ENCODE data around the gene MLLT1. TPM values are rescaled to one million over a fixed set of nuclear protein-coding genes. Genes with fewer than 3 reads are reported as not detected.

MLLT1 gene
- total and polyA plus RNA-seq, 7 donors: 9.9 to 25.5 (median 16.3) TPM

- no peaks in the 10 kb centered on the region for H3K27me3 ChIP-seq
- TF ChIP-seq POLR2AphosphoS5 (IDR thresholded peaks at IDR 0.05): no peak
- TF ChIP-seq EP300 (IDR thresholded peaks at IDR 0.05): no peak
- no peak for TF ChIP-seq CTCF (IDR thresholded peaks at IDR 0.05)
- TF ChIP-seq POLR2A (IDR thresholded peaks at IDR 0.05): no peak
- H3K4me3 ChIP-seq: no peak overlapping the region
- peak overlapping the region in 3 of 4 donors; percentile 25 to 33 (median 28) for H3K27ac ChIP-seq
- peaks cover 0 to 69% (median 52%) of the 10 kb centered on the region in 4 donors for H3K4me1 ChIP-seq
- WGBS, 2 donors: 83 to 90% methylated on average over 10 of the region's 10 CpGs
- intact Hi-C loops (cut with DNase I): no loop called here
- no peaks in the 10 kb centered on the region for H3K9me3 ChIP-seq
- no peaks in the 10 kb centered on the region for H3K36me3 ChIP-seq
- DNase-seq: no peak
These were observed 37.1 kb downstream of the MLLT1 start for GRCh38 chr19:6242677-6243076.

- Histone ChIP-seq H3K4me1 (peaks cover 0 to 68% (median 56%) of the 10 kb centered on the region in 4 donors), H3K27ac (peak overlapping the region; percentile 17 to 49 (median 38)), H3K27me3 (no peaks in the 10 kb centered on the region), H3K9me3 (no peaks in the 10 kb centered on the region), H3K36me3 (no peaks in the 10 kb centered on the region), H3K4me3 (no peak overlapping the region)
- WGBS, 2 donors: 78 to 87% methylated on average over 25 of the region's 25 CpGs
- intact Hi-C loops (cut with DNase I): no loop called here
- peak; percentile 84 for DNase-seq
- TF ChIP-seq POLR2A (IDR thresholded peaks at IDR 0.05) (no peak), POLR2AphosphoS5 (IDR thresholded peaks at IDR 0.05) (peak in 2 of 4 donors; percentile 19 to 20)
These were observed 37.9 kb downstream of the MLLT1 start for GRCh38 chr19:6241680-6242377.

GRCh38 chr19:6241056-6241455, 38.7 kb downstream of the MLLT1 start:
- peaks cover 0 to 71% (median 63%) of the 10 kb centered on the region in 4 donors for H3K4me1 ChIP-seq
- DNase-seq: no peak
- H3K27ac ChIP-seq: peak overlapping the region; percentile 8 to 49 (median 32)
- TF ChIP-seq POLR2AphosphoS5 (IDR thresholded peaks at IDR 0.05): no peak
- TF ChIP-seq POLR2A (IDR thresholded peaks at IDR 0.05): no peak
- no peak for TF ChIP-seq CTCF (IDR thresholded peaks at IDR 0.05)
- TF ChIP-seq EP300 (IDR thresholded peaks at IDR 0.05): no peak
- 90 to 95% methylated on average over 12 of the region's 12 CpGs for WGBS, 2 donors
- H3K4me3 ChIP-seq: no peak overlapping the region
- no peaks in the 10 kb centered on the region for H3K27me3 ChIP-seq
- no peaks in the 10 kb centered on the region for H3K9me3 ChIP-seq
- H3K36me3 ChIP-seq: no peaks in the 10 kb centered on the region
- intact Hi-C loops (cut with DNase I): no loop called here

GRCh38 chr19:6239871-6240676, 39.7 kb downstream of the MLLT1 start:
- 93 to 96% methylated on average over 24 of the region's 24 CpGs for WGBS, 2 donors
- Histone ChIP-seq H3K4me1 (peaks cover 0 to 80% (median 68%) of the 10 kb centered on the region in 4 donors), H3K27me3 (no peaks in the 10 kb centered on the region), H3K36me3 (no peaks in the 10 kb centered on the region), H3K9me3 (no peaks in the 10 kb centered on the region), H3K4me3 (no peak overlapping the region), H3K27ac (no peak overlapping the region)
- TF ChIP-seq POLR2AphosphoS5 (IDR thresholded peaks at IDR 0.05) (no peak), EP300 (IDR thresholded peaks at IDR 0.05) (no peak), CTCF (IDR thresholded peaks at IDR 0.05) (no peak), POLR2A (IDR thresholded peaks at IDR 0.05) (no peak)
- no peak for DNase-seq
- intact Hi-C loops (cut with DNase I): no loop called here

- intact Hi-C loops (cut with DNase I): no loop called here
- WGBS, 2 donors: 67 to 74% methylated on average over 11 of the region's 11 CpGs
- peak overlapping the region; percentile 52 to 68 (median 62) for H3K27ac ChIP-seq
- H3K4me3 ChIP-seq: no peak overlapping the region
- H3K36me3 ChIP-seq: no peaks in the 10 kb centered on the region
- TF ChIP-seq EP300 (IDR thresholded peaks at IDR 0.05): no peak
- no peak for TF ChIP-seq CTCF (IDR thresholded peaks at IDR 0.05)
- no peak for TF ChIP-seq POLR2A (IDR thresholded peaks at IDR 0.05)
- no peak for TF ChIP-seq POLR2AphosphoS5 (IDR thresholded peaks at IDR 0.05)
- peaks cover 0 to 87% (median 73%) of the 10 kb centered on the region in 4 donors for H3K4me1 ChIP-seq
- H3K9me3 ChIP-seq: no peaks in the 10 kb centered on the region
- no peak for DNase-seq
- H3K27me3 ChIP-seq: no peaks in the 10 kb centered on the region
These were observed 40.4 kb downstream of the MLLT1 start for GRCh38 chr19:6239401-6239844.
